Karpas-422 (cell line): Measurements from ENCODE around the gene CTBP2. TPM values are rescaled to one million over a fixed set of nuclear protein-coding genes. Genes with fewer than 3 reads are reported as not detected.

Source experiments
- DNase-seq: peaks from one replicate; pipeline ENCODE4 v3.0.0-alpha.2; 2015
- H2AFZ ChIP-seq: fragments of 200-600 bp; sonication (generic); 2 replicates; pipeline ENCODE4 v1.6.1; 2014; ENCODE audit warnings: antibody characterized with exemption, low read length, mixed read lengths
- H3K27ac ChIP-seq: fragments of 200-600 bp; sonication (generic); 2 replicates; pipeline ENCODE4 v1.5.1; 2014; ENCODE audit warnings: mild to moderate bottlenecking, low read length, moderate library complexity
- H3K27me3 ChIP-seq: fragments of 200-600 bp; sonication (generic); 2 replicates; pipeline ENCODE4 v1.6.1; 2014; ENCODE audit warnings: low read length, mixed read lengths
- H3K36me3 ChIP-seq: fragments of 200-600 bp; sonication (generic); 2 replicates; pipeline ENCODE4 v1.6.1; 2014; ENCODE audit warnings: low read length, mixed read lengths; ENCODE audit not compliant: insufficient read depth
- H3K4me1 ChIP-seq: fragments of 200-600 bp; sonication (generic); 2 replicates; pipeline ENCODE4 v1.6.1; 2014; ENCODE audit warnings: mild to moderate bottlenecking, low read length, mixed read lengths
- H3K4me2 ChIP-seq: fragments of 200-600 bp; sonication (generic); 2 replicates; pipeline ENCODE4 v1.6.1; 2014; ENCODE audit warnings: low read length, low read depth, mild to moderate bottlenecking; ENCODE audit not compliant: poor library complexity, severe bottlenecking
- H3K4me3 ChIP-seq: fragments of 200-600 bp; sonication (generic); 2 replicates; pipeline ENCODE4 v1.5.1; 2014; ENCODE audit warnings: mild to moderate bottlenecking, antibody characterized with exemption, low read length, mixed read lengths
- H3K79me2 ChIP-seq: fragments of 200-600 bp; sonication (generic); 2 replicates; pipeline ENCODE4 v1.6.1; 2014; ENCODE audit warnings: mild to moderate bottlenecking, low read length, mixed read lengths
- H3K9ac ChIP-seq: fragments of 200-600 bp; sonication (generic); 2 replicates; pipeline ENCODE4 v1.6.0; 2014; ENCODE audit warnings: low read length
- H3K9me2 ChIP-seq: fragments of 200-600 bp; sonication (generic), shearing (Covaris generic); replicated peaks from 2 replicates; pipeline ENCODE4 v1.6.0; 2014; ENCODE audit warnings: mild to moderate bottlenecking, low read length, moderate library complexity; ENCODE audit not compliant: insufficient read depth
- H3K9me3 ChIP-seq: fragments of 300-700, 200-600 bp; sonication (generic); 2 replicates; pipeline ENCODE4 v1.6.1; 2014; ENCODE audit warnings: low read length, mixed read lengths
- H4K20me1 ChIP-seq: fragments of 200-600 bp; sonication (generic); 2 replicates; pipeline ENCODE4 v1.6.1; 2014; ENCODE audit warnings: mild to moderate bottlenecking, antibody characterized with exemption, low read length, low read depth; ENCODE audit not compliant: insufficient read depth
- total RNA-seq: library from RNA; depleted of rRNA; stranded (reverse); fragments of >200 nt; shearing (Covaris generic); gene quantifications from 2 replicates; pipeline ENCODE4 v1.2.3, GENCODE V29; 2014; ENCODE audit warnings: low replicate concordance

The CTBP2 gene
- total RNA-seq, 1 experiment from 2014 or later = 0.15 TPM

- Histone ChIP-seq H3K4me3 (no peak overlapping the region), H3K9me3 (no peaks in the 10 kb centered on the region), H4K20me1 (peaks cover 6% of the 10 kb centered on the region; the same call in 1 of the 2 replicates), H3K79me2 (peaks cover 96% of the 10 kb centered on the region), H3K27me3 (no peaks in the 10 kb centered on the region), H3K4me1 (peaks cover 14% of the 10 kb centered on the region; the same call in 1 of the 2 replicates), H3K4me2 (no peak overlapping the region), H3K9ac (no peak overlapping the region), H3K36me3 (no peaks in the 10 kb centered on the region), H3K27ac (no peak overlapping the region), H2AFZ (no peak overlapping the region), H3K9me2 (no peaks in the 10 kb centered on the region)
- no peak for DNase-seq
Measured at GRCh38 chr10:124959564-124959963, 200.8 kb downstream of the CTBP2 start.

- peaks cover 6% of the 10 kb centered on the region; the same call in 1 of the 2 replicates for H4K20me1 ChIP-seq
- H3K36me3 ChIP-seq = no peaks in the 10 kb centered on the region
- H3K27ac ChIP-seq = no peak overlapping the region
- H3K4me2 ChIP-seq = no peak overlapping the region
- no peak overlapping the region for H2AFZ ChIP-seq
- no peaks in the 10 kb centered on the region for H3K27me3 ChIP-seq
- no peaks in the 10 kb centered on the region for H3K9me3 ChIP-seq
- peaks cover 7% of the 10 kb centered on the region; the same call in 1 of the 2 replicates for H3K4me1 ChIP-seq
- no peak for DNase-seq
- no peak overlapping the region for H3K4me3 ChIP-seq
- no peak overlapping the region for H3K9ac ChIP-seq
- peaks cover 96% of the 10 kb centered on the region for H3K79me2 ChIP-seq
- no peaks in the 10 kb centered on the region for H3K9me2 ChIP-seq
Measured at GRCh38 chr10:124957404-124957947, 202.9 kb downstream of the CTBP2 start.

- Histone ChIP-seq H3K27me3 (no peaks in the 10 kb centered on the region), H2AFZ (no peak overlapping the region), H3K79me2 (peaks cover 96% of the 10 kb centered on the region), H3K9ac (no peak overlapping the region), H3K27ac (no peak overlapping the region), H3K9me3 (no peaks in the 10 kb centered on the region), H3K4me1 (peaks cover 7% of the 10 kb centered on the region; the same call in 1 of the 2 replicates), H3K4me2 (no peak overlapping the region), H4K20me1 (peaks cover 6% of the 10 kb centered on the region; the same call in 1 of the 2 replicates), H3K36me3 (no peaks in the 10 kb centered on the region), H3K9me2 (no peaks in the 10 kb centered on the region), H3K4me3 (no peak overlapping the region)
- no peak for DNase-seq
Measured at GRCh38 chr10:124956764-124957163, 203.6 kb downstream of the CTBP2 start.

- H4K20me1 ChIP-seq = peaks cover 6% of the 10 kb centered on the region; the same call in 1 of the 2 replicates
- no peak overlapping the region for H2AFZ ChIP-seq
- H3K4me1 ChIP-seq = peaks cover 7% of the 10 kb centered on the region; the same call in 1 of the 2 replicates
- H3K9me3 ChIP-seq = no peaks in the 10 kb centered on the region
- H3K27me3 ChIP-seq = no peaks in the 10 kb centered on the region
- H3K36me3 ChIP-seq = no peaks in the 10 kb centered on the region
- H3K9me2 ChIP-seq = no peaks in the 10 kb centered on the region
- H3K9ac ChIP-seq = no peak overlapping the region
- H3K4me2 ChIP-seq = no peak overlapping the region
- H3K4me3 ChIP-seq = no peak overlapping the region
- H3K27ac ChIP-seq = no peak overlapping the region
- no peak for DNase-seq
- peaks cover 95% of the 10 kb centered on the region for H3K79me2 ChIP-seq
Measured at GRCh38 chr10:124955868-124956267, 204.5 kb downstream of the CTBP2 start.

GRCh38 chr10:124955243-124955642, 205.1 kb downstream of the CTBP2 start:
- Histone ChIP-seq H4K20me1 (peaks cover 6% of the 10 kb centered on the region; the same call in 1 of the 2 replicates), H3K9ac (no peak overlapping the region), H3K79me2 (peaks cover 95% of the 10 kb centered on the region)

GRCh38 chr10:124953421-124953820, 206.9 kb downstream of the CTBP2 start:
- Histone ChIP-seq H3K79me2 (peaks cover 94% of the 10 kb centered on the region), H3K9me2 (no peaks in the 10 kb centered on the region), H3K4me2 (no peak overlapping the region), H4K20me1 (peaks cover 6% of the 10 kb centered on the region; the same call in 1 of the 2 replicates), H3K4me1 (peaks cover 7% of the 10 kb centered on the region; the same call in 1 of the 2 replicates), H3K36me3 (no peaks in the 10 kb centered on the region), H3K27me3 (no peaks in the 10 kb centered on the region), H2AFZ (no peak overlapping the region), H3K4me3 (no peak overlapping the region), H3K9me3 (no peaks in the 10 kb centered on the region), H3K9ac (no peak overlapping the region), H3K27ac (no peak overlapping the region)
- no peak for DNase-seq

More at GRCh38 chr10:124955243-124955642, 205.1 kb downstream of the CTBP2 start:
- Histone ChIP-seq H3K36me3 (no peaks in the 10 kb centered on the region), H3K9me3 (no peaks in the 10 kb centered on the region), H2AFZ (no peak overlapping the region), H3K4me2 (no peak overlapping the region), H3K27ac (no peak overlapping the region), H3K4me3 (no peak overlapping the region), H3K4me1 (peaks cover 7% of the 10 kb centered on the region; the same call in 1 of the 2 replicates), H3K9me2 (no peaks in the 10 kb centered on the region), H3K27me3 (no peaks in the 10 kb centered on the region)
- no peak for DNase-seq

GRCh38 chr10:124952123-124952522, 208.2 kb downstream of the CTBP2 start:
- no peaks in the 10 kb centered on the region for H3K27me3 ChIP-seq
- H3K79me2 ChIP-seq = peaks cover 94% of the 10 kb centered on the region
- DNase-seq = no peak
- H3K36me3 ChIP-seq = 0 out of 2 replicates have a peak, but pooled peaks cover 5% of the 10 kb centered on the region
- no peak overlapping the region for H3K9ac ChIP-seq
- no peak overlapping the region for H3K4me3 ChIP-seq
- H2AFZ ChIP-seq = no peak overlapping the region
- H3K9me2 ChIP-seq = no peaks in the 10 kb centered on the region
- H3K27ac ChIP-seq = no peak overlapping the region
- no peaks in the 10 kb centered on the region for H3K9me3 ChIP-seq
- peaks cover 6% of the 10 kb centered on the region; the same call in 1 of the 2 replicates for H4K20me1 ChIP-seq
- peaks cover 6% of the 10 kb centered on the region; the same call in 1 of the 2 replicates for H3K4me1 ChIP-seq
- H3K4me2 ChIP-seq = no peak overlapping the region

- Histone ChIP-seq H3K27ac (no peak overlapping the region), H2AFZ (no peak overlapping the region), H3K9me3 (no peaks in the 10 kb centered on the region), H3K79me2 (peaks cover 97% of the 10 kb centered on the region), H3K9ac (no peak overlapping the region), H3K9me2 (no peaks in the 10 kb centered on the region), H3K4me1 (no peaks in the 10 kb centered on the region), H4K20me1 (no peaks in the 10 kb centered on the region), H3K4me3 (no peak overlapping the region), H3K36me3 (peaks cover 9% of the 10 kb centered on the region; the same call in 1 of the 2 replicates), H3K4me2 (no peak overlapping the region), H3K27me3 (no peaks in the 10 kb centered on the region)
- DNase-seq = no peak
Measured at GRCh38 chr10:124949543-124949942, 210.8 kb downstream of the CTBP2 start.
